GM12892 (cell line): Measurements from ENCODE around the gene ARFGAP3.

Experiments used
- POLR2A ChIP-seq: IDR thresholded peaks from 2 replicates; pipeline ENCODE4 v1.6.1; 2011; ENCODE audit warnings: low read depth, low read length, control low read depth
- POLR2AphosphoS5 ChIP-seq: IDR thresholded peaks from 2 replicates; pipeline ENCODE4 v1.6.1; 2011; ENCODE audit warnings: low read depth, low read length, control low read depth

- TF ChIP-seq POLR2AphosphoS5 (no peak), POLR2A (no peak)
Measured at GRCh38 chr22:42878561-42879305, 21.7 kb upstream of the ARFGAP3 start.
